GM12865 (cell line): ENCODE results near the gene EEFSEC.

Experiments
- DNase-seq: peaks from one replicate; pipeline ENCODE4 v3.0.0; 2010; ENCODE audit warnings: low read depth
- H3K4me3 ChIP-seq: 2 replicates; pipeline ENCODE4 v1.5.1; 2011; ENCODE audit warnings: mild to moderate bottlenecking, low read depth, low read length, control low read depth
- CTCF ChIP-seq: IDR thresholded peaks from 2 replicates; pipeline ENCODE4 v1.5.1; 2011; ENCODE audit warnings: low read length, control low read depth, low read depth, inconsistent platforms; ENCODE audit not compliant: insufficient read depth; ENCODE audit errors: missing control alignments

The EEFSEC gene

GRCh38 chr3:128270559-128271492 is 117.5 kb downstream of the EEFSEC start:
- no peak overlapping the region for H3K4me3 ChIP-seq
- TF ChIP-seq CTCF: no peak
- no peak for DNase-seq

- no peak overlapping the region for H3K4me3 ChIP-seq
- no peak for TF ChIP-seq CTCF
- DNase-seq: no peak
Measured at GRCh38 chr3:128271536-128272332, 118.5 kb downstream of the EEFSEC start.

GRCh38 chr3:128273109-128273840 is 120.0 kb downstream of the EEFSEC start:
- no peak overlapping the region for H3K4me3 ChIP-seq
- no peak for TF ChIP-seq CTCF
- DNase-seq: no peak

- no peak for TF ChIP-seq CTCF
- H3K4me3 ChIP-seq: no peak overlapping the region
- no peak for DNase-seq
Measured at GRCh38 chr3:128273841-128274573, 120.7 kb downstream of the EEFSEC start.

- no peak for DNase-seq
- no peak for TF ChIP-seq CTCF
Measured at GRCh38 chr3:128274837-128275236, 121.6 kb downstream of the EEFSEC start.

More at GRCh38 chr3:128274837-128275236, 121.6 kb downstream of the EEFSEC start:
- no peak overlapping the region for H3K4me3 ChIP-seq
